Measurements from ENCODE around the gene AP4M1. TPM values are rescaled to one million over a fixed set of nuclear protein-coding genes. Genes with fewer than 3 reads are reported as not detected.

AP4M1 gene
- polyA plus RNA-seq, 1 donor from 2014 or later = 100 TPM

GRCh38 chr7:100057006-100057405 is 44.4 kb upstream of the AP4M1 start:
- TF ChIP-seq RAD21 (conservative IDR thresholded peaks at IDR 0.05) = no peak
- TF ChIP-seq MXI1 (conservative IDR thresholded peaks at IDR 0.05; ENCODE audit: poor library complexity, severe bottlenecking) = no peak
- no peak for TF ChIP-seq CTCF (IDR thresholded peaks at IDR 0.05; ENCODE audit: poor library complexity, severe bottlenecking)
- no peaks in the 10 kb centered on the region for H3K9me3 ChIP-seq (ENCODE audit: low read length)
- H3F3A ChIP-seq (ENCODE audit: insufficient read depth, low read length, poor library complexity, severe bottlenecking) = no peaks in the 10 kb centered on the region
- no peak overlapping the region for H3K9ac ChIP-seq (ENCODE audit: low read length)
- H2AFZ ChIP-seq (ENCODE audit: low read depth, low read length) = no peak overlapping the region
- H3K27me3 ChIP-seq (ENCODE audit: insufficient read depth, low read depth, low read length) = no peaks in the 10 kb centered on the region
- no peak overlapping the region for H3K4me3 ChIP-seq (ENCODE audit: low read length)
- no peaks in the 10 kb centered on the region for H4K20me1 ChIP-seq (ENCODE audit: insufficient read depth)
- no peak overlapping the region for H3K4me2 ChIP-seq (ENCODE audit: low read length)
- peaks cover 9% of the 10 kb centered on the region for H3K36me3 ChIP-seq (ENCODE audit: insufficient read depth, low read length)
- no peak overlapping the region for H3K27ac ChIP-seq (ENCODE audit: low read length)
- H3K79me2 ChIP-seq (replicated peaks; ENCODE audit: insufficient read depth, low read length) = peaks cover 4% of the 10 kb centered on the region
- no peaks in the 10 kb centered on the region for H3K9me2 ChIP-seq (ENCODE audit: insufficient read depth, low read length)

- Histone ChIP-seq H3K4me2 (ENCODE audit: low read length) (no peak overlapping the region), H3K36me3 (ENCODE audit: insufficient read depth, low read length) (peaks cover 9% of the 10 kb centered on the region), H4K20me1 (ENCODE audit: insufficient read depth) (no peaks in the 10 kb centered on the region), H3K9me3 (ENCODE audit: low read length) (no peaks in the 10 kb centered on the region), H3K27ac (ENCODE audit: low read length) (no peak overlapping the region), H3K9ac (ENCODE audit: low read length) (no peak overlapping the region), H3K4me3 (ENCODE audit: low read length) (no peak overlapping the region), H3K79me2 (replicated peaks; ENCODE audit: insufficient read depth, low read length) (no peaks in the 10 kb centered on the region), H2AFZ (ENCODE audit: low read depth, low read length) (no peak overlapping the region), H3K9me2 (ENCODE audit: insufficient read depth, low read length) (no peaks in the 10 kb centered on the region), H3K27me3 (ENCODE audit: insufficient read depth, low read depth, low read length) (no peaks in the 10 kb centered on the region), H3F3A (ENCODE audit: insufficient read depth, low read length, poor library complexity, severe bottlenecking) (no peaks in the 10 kb centered on the region)
- TF ChIP-seq RAD21 (conservative IDR thresholded peaks at IDR 0.05) (no peak), POLR2AphosphoS5 (IDR thresholded peaks at IDR 0.05) (no peak), EZH2 (IDR thresholded peaks at IDR 0.05; ENCODE audit: borderline replicate concordance, insufficient read depth, low read length, poor library complexity, severe bottlenecking) (no peak), REST (IDR thresholded peaks at IDR 0.05; ENCODE audit: borderline replicate concordance) (no peak), SMC3 (conservative IDR thresholded peaks at IDR 0.05; ENCODE audit: poor library complexity) (no peak), EP300 (conservative IDR thresholded peaks at IDR 0.05; ENCODE audit: poor library complexity, severe bottlenecking) (no peak), TAF1 (IDR thresholded peaks at IDR 0.05; ENCODE audit: low read depth) (no peak), MXI1 (conservative IDR thresholded peaks at IDR 0.05; ENCODE audit: poor library complexity, severe bottlenecking) (no peak), CTCF (IDR thresholded peaks at IDR 0.05; ENCODE audit: poor library complexity, severe bottlenecking) (no peak)
Observed at GRCh38 chr7:100059251-100059739, 42.1 kb upstream of the AP4M1 start.
